NCI-H2107 treated with DMSO at 0.1 percent for 48 hours (cell line): ENCODE data around the gene HDLBP.

Experiments used
- DNase-seq: peaks from one replicate; lab custom pipeline; 2025; ENCODE audit not compliant: unreplicated experiment; lab: John Stamatoyannopoulos, UW

Gene HDLBP

GRCh38 chr2:241216211-241216761, 99.2 kb downstream of the HDLBP start:
- DNase-seq = no peak

DNA sequence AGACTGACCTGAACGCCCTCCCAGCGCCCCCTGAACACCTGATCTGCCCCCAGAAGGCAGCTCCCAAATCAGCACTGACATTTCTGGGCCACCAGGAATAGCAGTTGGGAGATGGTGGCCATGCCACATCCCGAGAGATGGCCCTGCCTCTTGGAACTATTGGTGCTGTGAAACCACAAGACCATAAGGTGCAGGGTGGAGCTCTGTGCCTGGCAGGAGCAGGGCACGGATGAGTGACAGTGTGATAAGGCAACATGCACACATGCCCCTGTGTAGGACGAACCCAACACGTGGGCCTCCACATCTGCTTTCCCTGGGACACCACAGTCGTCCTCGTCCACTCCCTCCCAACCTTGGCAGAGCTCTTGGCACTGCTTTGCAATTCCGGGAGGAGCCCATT, 100.1 kb downstream of the HDLBP start:
- DNase-seq = no peak

- DNase-seq = no peak
Measured at GRCh38 chr2:241214766-241215165, 100.7 kb downstream of the HDLBP start.

GRCh38 chr2:241214209-241214608, 101.3 kb downstream of the HDLBP start:
- no peak for DNase-seq

GRCh38 chr2:241213567-241213966, 101.9 kb downstream of the HDLBP start:
- no peak for DNase-seq

GRCh38 chr2:241213041-241213440, 102.4 kb downstream of the HDLBP start:
- DNase-seq = no peak

- DNase-seq = no peak
Measured at GRCh38 chr2:241211276-241211675, 104.2 kb downstream of the HDLBP start.

DNA sequence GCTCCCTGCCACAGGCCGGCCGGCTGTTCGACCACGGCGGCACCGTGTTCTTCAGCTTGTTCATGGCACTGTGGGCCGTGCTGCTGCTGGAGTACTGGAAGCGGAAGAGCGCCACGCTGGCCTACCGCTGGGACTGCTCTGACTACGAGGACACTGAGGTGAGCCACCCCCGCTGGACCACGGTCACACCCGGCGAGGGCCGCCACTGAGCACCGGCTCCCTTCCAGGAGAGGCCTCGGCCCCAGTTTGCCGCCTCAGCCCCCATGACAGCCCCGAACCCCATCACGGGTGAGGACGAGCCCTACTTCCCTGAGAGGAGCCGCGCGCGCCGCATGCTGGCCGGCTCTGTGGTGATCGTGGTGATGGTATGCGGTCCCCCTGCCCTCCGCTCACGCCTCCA, 106.2 kb downstream of the HDLBP start:
- DNase-seq = no peak

GRCh38 chr2:241208058-241208457, 107.4 kb downstream of the HDLBP start:
- no peak for DNase-seq

GRCh38 chr2:241207641-241208040, 107.8 kb downstream of the HDLBP start:
- no peak for DNase-seq

GRCh38 chr2:241207151-241207550, 108.3 kb downstream of the HDLBP start:
- DNase-seq = no peak

GRCh38 chr2:241205086-241205485, 110.4 kb downstream of the HDLBP start:
- no peak for DNase-seq

GRCh38 chr2:241204490-241204889, 111.0 kb downstream of the HDLBP start:
- no peak for DNase-seq

- no peak for DNase-seq
Measured at GRCh38 chr2:241204010-241204384, 111.5 kb downstream of the HDLBP start.

DNA sequence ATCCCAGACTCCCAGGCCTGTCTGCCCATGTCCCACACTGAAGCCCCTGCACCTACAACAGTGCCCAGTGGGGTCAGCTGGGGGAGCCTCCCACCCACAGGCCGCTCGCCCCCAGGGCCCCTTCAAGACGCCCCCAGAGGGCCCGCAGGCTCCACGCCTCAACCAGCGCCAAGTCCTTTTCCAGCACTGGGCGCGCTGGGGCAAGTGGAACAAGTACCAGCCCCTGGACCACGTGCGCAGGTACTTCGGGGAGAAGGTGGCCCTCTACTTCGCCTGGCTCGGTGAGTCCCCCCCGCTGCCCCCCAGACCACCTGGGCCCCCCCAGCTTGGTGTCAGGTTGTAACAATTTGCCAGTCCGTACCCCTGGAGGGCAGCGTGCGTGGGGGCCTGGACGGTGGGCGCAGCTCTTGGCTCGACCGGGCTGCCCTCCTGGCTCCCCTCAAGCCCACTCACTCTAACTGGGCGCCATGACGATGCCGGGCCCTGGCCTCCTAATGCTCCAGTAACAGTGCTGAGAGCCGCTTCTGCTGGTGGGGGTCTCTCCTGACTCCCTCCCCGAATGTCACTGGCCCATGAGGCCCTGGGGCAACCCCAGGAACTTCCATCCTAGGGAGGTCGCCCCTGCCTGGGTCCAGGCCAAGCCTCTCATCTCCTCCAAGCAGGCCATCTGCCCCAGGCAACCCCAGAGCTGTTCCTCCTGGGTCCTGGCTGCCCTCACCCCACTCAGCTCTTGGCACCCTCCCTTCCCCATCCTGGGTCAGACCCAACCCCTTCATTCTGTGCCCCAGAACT, 112.1 kb downstream of the HDLBP start:
- no peak for DNase-seq

GRCh38 chr2:241202681-241203080, 112.8 kb downstream of the HDLBP start:
- DNase-seq = no peak

DNA sequence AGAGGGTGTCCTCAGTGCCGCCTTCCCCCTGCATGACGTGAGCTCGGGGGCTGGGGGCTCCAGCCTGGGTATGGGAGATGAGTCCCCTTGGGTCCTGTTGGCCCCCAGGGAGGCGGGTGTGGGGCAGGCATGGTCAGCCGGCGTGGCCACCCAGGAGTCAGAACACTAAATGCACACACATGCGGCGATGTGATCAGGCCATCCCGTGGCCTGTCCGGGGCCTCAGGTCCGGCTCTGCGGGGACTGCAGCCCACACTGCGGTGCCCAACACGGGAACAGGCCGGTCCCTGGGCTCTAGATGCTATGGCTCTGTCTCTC, 113.2 kb downstream of the HDLBP start:
- no peak for DNase-seq

- no peak for DNase-seq
Measured at GRCh38 chr2:241201445-241202267, 113.8 kb downstream of the HDLBP start.

DNA sequence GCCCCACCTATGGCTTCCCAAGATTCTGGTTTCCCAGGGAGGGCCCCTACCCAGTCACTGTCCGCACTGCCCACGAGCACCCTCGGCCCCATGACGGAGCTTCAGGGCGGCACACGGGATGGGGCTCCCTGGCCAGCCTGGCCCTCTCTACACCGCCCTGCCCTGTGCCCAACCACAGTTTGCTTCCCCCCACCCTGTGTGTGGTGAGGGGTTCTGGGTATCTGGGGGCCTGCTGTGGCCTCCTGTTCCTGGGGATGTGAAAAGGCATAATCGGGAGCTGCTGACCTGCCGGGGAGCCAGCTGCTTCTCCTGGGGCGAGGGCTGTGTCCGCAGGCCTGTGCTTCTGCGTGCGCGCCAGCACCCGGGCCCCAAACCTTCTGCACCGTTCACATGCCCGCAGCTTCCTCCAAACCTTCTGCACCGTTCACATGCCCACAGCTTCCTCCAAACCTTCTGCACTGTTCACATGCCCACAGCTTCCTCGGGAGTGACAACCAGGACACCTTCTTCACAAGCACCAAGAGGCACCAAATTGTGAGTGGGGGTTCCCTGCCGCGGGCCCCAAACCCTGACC, 114.6 kb downstream of the HDLBP start:
- DNase-seq = no peak

GRCh38 chr2:241199897-241200821, 115.3 kb downstream of the HDLBP start:
- no peak for DNase-seq

DNA sequence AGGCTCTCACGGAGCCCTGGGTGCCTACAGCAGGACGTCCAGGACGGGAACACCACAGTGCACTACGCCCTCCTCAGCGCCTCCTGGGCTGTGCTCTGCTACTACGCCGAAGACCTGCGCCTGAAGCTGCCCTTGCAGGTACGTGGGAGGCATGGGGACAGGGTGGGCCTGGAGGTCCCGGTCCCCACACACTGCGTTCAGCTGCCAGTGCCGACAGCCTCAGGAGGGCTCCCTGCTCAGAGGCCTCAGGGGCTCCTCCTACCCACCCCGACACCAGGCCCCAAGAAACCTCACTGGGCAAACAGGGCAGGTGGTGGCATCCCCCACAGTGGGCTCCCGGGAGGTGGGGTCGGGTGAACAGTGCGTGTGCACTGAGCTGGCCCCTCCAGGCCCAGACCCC, 116.2 kb downstream of the HDLBP start:
- no peak for DNase-seq
